Brain microvascular endothelial cell (primary cell): ENCODE data around the gene PRTG.
"Not testable (repeated sequence)": the region's sequence is repeated elsewhere in the genome, so short reads cannot be mapped to it uniquely, and the experiment has no call there.

ENCODE experiments used
- DNase-seq: peaks from one replicate; pipeline ENCODE4 v3.0.0-alpha.2; 2020
- H3K27ac ChIP-seq: fragments of 250-450 bp; sonication (Bioruptor Pico); 2 replicates; pipeline ENCODE4 v1.5.1; 2020; ENCODE audit warnings: mild to moderate bottlenecking, moderate library complexity
- H3K27me3 ChIP-seq: fragments of 250-450 bp; sonication (Bioruptor Pico); replicated peaks from 2 replicates; pipeline ENCODE4 v1.5.1; 2020; ENCODE audit warnings: mild to moderate bottlenecking
- H3K36me3 ChIP-seq: fragments of 250-450 bp; sonication (Bioruptor Pico); replicated peaks from 2 replicates; pipeline ENCODE4 v1.5.1; 2020; ENCODE audit warnings: mild to moderate bottlenecking
- H3K4me3 ChIP-seq: 2 replicates; pipeline ENCODE4 v1.5.1; 2011; ENCODE audit warnings: low read depth, mild to moderate bottlenecking, control low read depth, low read length, moderate library complexity
- in situ Hi-C: cut with HindIII; loops from 2 replicates; pipeline ENCODE4 v1.10.0; 2017; ENCODE audit warnings: low sequenced_read_pairs, low pct_ligation_motif_present
- TF ChIP-seq, protein P1 (sequence below): IDR thresholded peaks from 2 replicates; pipeline ENCODE4 v1.5.1; 2011; ENCODE audit warnings: low read depth, mild to moderate bottlenecking, moderate library complexity, low read length, control low read depth, inconsistent platforms; ENCODE audit errors: missing control alignments

PRTG gene

DNA sequence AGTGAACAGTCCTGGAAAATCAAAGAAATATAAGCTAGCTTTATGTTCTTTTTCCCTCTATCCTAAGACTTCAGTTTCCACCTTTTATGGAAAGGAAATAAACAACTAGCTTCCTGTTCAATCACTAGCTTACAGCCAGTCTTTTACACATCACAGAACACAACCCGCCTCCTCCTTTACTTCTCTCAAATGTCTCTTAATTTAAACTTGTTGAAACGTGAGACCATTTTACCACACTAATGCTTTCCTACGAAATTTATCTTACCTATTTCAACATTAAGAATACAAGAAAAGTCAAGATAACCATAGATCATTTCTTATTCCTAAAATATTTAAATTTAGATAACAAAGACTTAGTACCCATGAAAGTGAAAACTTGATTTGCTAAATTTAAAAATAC, 6.2 kb downstream of the PRTG start:
- TF ChIP-seq, protein P1, sequence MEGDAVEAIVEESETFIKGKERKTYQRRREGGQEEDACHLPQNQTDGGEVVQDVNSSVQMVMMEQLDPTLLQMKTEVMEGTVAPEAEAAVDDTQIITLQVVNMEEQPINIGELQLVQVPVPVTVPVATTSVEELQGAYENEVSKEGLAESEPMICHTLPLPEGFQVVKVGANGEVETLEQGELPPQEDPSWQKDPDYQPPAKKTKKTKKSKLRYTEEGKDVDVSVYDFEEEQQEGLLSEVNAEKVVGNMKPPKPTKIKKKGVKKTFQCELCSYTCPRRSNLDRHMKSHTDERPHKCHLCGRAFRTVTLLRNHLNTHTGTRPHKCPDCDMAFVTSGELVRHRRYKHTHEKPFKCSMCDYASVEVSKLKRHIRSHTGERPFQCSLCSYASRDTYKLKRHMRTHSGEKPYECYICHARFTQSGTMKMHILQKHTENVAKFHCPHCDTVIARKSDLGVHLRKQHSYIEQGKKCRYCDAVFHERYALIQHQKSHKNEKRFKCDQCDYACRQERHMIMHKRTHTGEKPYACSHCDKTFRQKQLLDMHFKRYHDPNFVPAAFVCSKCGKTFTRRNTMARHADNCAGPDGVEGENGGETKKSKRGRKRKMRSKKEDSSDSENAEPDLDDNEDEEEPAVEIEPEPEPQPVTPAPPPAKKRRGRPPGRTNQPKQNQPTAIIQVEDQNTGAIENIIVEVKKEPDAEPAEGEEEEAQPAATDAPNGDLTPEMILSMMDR, result no peak
- in situ Hi-C loops, result no loop called here
- H3K27me3 ChIP-seq, result no peaks in the 10 kb centered on the region
- DNase-seq, result no peak
- H3K27ac ChIP-seq, result no peak overlapping the region
- H3K4me3 ChIP-seq, result no peak overlapping the region
- no peaks in the 10 kb centered on the region for H3K36me3 ChIP-seq

DNA sequence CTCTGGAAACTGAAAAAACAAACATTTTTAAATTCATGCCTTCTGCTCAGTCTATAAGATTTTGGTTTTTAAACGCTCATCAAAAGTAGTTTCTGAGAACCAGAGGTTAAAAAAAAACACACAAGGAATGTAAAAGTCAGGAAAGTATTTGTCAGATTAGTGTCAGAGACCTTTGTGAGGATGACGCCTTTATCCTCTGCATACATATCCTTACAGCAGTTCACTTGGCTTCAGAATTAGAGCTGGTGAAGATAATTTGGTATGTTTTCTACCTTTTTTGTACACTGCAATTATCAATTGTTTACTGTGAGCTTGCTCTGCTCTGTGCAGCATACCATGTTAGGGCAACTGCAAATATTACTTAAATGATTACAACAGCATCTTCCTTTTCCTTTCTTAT, 8.3 kb downstream of the PRTG start:
- H3K27ac ChIP-seq, result no peak overlapping the region
- DNase-seq, result no peak
- H3K27me3 ChIP-seq, result no peaks in the 10 kb centered on the region
- TF ChIP-seq, protein P1, result no peak
- in situ Hi-C loops, result no loop called here
- no peak overlapping the region for H3K4me3 ChIP-seq
- H3K36me3 ChIP-seq, result no peaks in the 10 kb centered on the region

DNA sequence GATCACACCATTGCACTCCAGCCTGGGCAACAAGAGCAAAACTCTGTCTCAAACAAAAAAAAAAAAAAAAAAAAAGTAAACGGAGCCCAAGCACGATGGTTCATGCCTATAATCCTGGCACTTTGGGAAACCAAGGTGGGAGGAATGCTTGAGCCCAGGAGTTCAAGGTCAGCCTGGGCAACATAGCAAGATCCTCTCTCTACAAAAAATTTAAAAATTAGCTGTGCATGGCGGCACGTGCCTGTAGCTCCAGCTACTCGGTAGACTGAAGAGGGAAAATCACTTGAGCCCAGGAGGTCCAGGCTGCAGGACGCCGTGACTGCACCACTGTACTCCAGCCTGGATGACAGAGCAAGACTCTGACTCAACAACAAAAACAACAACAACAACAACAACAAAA, 9.5 kb downstream of the PRTG start:
- DNase-seq, in situ Hi-C loops, H3K27me3 ChIP-seq, H3K4me3 ChIP-seq, H3K36me3 ChIP-seq, H3K27ac ChIP-seq: not testable (repeated sequence)

DNA sequence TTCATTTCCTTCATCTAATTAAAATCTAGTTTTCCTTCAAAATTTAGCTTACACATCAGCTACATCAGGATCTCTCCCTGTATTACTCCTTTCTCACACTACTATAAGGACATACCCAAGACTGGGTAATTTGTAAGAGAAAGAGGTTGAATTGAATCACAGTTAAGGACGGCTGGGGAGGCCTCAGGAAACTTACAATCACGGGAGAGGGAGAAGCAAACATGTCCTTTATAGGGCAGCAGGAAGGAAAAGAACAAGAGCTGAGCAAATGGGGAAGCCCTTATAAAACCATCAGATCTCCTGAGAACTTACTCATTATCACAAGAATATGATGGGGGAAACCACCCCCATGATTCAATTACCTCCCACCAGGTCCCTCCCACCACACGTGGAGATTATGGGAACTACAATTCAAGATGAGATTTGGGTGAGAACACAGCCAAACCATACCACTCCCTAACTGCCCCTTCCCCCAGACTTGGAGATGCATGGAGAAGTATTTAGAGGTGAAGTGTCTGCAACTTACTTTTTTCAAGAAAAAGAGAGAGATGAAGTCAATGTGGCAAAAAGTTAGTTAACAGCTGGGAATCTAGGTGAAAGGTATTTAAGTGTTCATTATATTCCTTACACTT, 21.3 kb downstream of the PRTG start:
- TF ChIP-seq, protein P1, result no peak
- no peak overlapping the region for H3K27ac ChIP-seq
- DNase-seq, result no peak
- no peaks in the 10 kb centered on the region for H3K27me3 ChIP-seq
- H3K4me3 ChIP-seq, result no peak overlapping the region
- no peaks in the 10 kb centered on the region for H3K36me3 ChIP-seq
- in situ Hi-C loops, result no loop called here

DNA sequence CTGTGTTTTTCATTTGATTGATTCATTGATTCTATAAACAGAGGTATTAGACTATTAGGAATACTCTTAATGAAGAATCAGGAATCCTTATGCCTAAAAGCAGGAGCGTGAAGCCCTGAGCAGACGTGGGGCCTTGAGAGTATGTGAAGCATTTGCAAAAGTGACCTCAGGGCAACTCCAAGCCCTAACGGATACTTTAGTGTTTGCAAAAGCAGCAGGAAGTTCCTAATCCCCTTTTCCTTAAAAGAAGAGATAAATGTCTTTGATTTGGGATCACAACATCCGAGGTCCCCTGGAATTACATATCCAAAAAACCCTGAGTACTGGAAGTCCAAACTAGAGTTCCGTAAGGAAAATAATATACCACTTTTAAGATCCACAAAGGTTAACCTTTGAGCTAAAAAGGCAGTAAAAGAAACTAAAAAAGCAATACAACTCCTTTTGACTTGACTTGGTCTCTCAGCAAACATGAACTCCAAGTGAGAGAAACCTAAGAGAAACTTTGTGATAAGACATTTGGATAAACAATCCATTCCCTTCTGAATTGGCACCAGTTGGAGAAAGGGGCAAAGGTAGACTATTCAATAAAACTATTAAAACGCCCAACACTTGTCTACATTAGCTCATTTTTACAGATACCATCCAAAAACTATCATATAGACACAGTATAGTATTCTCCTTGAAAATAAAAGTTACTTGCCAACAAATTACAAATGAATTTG, 27.4 kb downstream of the PRTG start:
- Histone ChIP-seq H3K27ac (no peak overlapping the region), H3K27me3 (no peaks in the 10 kb centered on the region), H3K36me3 (no peaks in the 10 kb centered on the region), H3K4me3 (no peak overlapping the region)
- in situ Hi-C loops, result no loop called here
- TF ChIP-seq, protein P1, result no peak
- DNase-seq, result peak; percentile 5

DNA sequence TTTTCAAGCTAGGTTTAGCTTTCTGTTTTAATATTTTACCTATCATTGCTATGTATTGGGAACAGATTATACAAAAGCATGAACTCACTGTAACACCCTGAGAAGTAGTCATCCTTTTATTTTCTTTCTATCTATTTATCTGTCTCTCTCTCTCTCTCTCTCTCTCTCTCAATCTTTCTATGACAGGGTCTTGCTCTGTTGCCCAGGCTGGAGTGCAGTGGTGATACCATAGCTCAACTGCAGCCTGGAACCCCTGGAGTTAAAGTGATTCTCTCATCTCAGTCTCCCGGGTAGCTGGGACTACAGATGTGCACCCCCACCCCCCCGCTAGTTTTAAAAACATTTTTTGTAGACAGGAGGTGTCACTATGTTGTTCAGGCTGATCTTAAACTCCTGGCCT, 28.9 kb downstream of the PRTG start:
- no peaks in the 10 kb centered on the region for H3K27me3 ChIP-seq
- no peak overlapping the region for H3K4me3 ChIP-seq
- TF ChIP-seq, protein P1, result no peak
- no peaks in the 10 kb centered on the region for H3K36me3 ChIP-seq
- no peak overlapping the region for H3K27ac ChIP-seq
- in situ Hi-C loops, result no loop called here
- no peak for DNase-seq
